ENCODE measurements around the gene THAP11.
A peak's percentile ranks its signal among the peaks of the same experiment; 100 is the strongest.

Gene THAP11

DNA sequence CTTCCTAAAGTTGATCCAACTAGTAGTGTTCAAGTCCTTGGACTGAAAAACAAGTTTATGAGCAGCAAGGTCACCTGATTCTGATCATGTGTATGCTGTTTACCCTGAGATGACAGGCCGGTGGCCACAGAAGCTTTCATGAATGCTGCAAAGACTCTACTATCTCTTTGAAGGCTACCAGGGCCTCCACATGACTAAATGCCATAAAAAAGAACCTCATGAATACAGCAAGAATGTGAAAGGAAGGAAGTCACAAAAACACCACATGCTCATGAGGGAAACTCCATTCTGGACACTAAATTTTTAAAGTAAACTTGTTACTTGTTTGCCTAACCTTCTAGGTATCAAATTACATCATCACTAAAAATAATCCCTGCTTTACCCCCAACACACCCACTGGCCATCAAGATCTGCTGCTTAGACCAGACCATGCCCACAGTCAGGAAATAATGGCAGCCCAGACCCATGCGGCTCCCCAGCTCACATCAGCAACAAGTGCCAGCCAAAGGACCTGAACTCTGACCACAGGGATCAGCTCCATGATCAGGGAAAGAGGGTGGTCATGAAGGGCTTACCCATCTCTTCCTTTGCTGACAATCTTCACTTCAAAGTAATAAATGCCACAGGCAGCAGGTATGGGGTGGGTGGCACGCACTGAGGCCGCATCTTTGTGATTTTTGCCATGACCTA, 37.1 kb upstream of the THAP11 start:
- TF ChIP-seq EGR1 (IDR thresholded peaks at IDR 0.05) (no peak), TAF1 (IDR thresholded peaks at IDR 0.05; ENCODE audit: low read depth) (no peak), NFIC (IDR thresholded peaks at IDR 0.05) (no peak), ZBTB7A (IDR thresholded peaks at IDR 0.05; ENCODE audit: low read depth) (no peak), YY1 (IDR thresholded peaks at IDR 0.05; ENCODE audit: low read depth) (no peak)
- TF ChIP-seq, protein P1, sequence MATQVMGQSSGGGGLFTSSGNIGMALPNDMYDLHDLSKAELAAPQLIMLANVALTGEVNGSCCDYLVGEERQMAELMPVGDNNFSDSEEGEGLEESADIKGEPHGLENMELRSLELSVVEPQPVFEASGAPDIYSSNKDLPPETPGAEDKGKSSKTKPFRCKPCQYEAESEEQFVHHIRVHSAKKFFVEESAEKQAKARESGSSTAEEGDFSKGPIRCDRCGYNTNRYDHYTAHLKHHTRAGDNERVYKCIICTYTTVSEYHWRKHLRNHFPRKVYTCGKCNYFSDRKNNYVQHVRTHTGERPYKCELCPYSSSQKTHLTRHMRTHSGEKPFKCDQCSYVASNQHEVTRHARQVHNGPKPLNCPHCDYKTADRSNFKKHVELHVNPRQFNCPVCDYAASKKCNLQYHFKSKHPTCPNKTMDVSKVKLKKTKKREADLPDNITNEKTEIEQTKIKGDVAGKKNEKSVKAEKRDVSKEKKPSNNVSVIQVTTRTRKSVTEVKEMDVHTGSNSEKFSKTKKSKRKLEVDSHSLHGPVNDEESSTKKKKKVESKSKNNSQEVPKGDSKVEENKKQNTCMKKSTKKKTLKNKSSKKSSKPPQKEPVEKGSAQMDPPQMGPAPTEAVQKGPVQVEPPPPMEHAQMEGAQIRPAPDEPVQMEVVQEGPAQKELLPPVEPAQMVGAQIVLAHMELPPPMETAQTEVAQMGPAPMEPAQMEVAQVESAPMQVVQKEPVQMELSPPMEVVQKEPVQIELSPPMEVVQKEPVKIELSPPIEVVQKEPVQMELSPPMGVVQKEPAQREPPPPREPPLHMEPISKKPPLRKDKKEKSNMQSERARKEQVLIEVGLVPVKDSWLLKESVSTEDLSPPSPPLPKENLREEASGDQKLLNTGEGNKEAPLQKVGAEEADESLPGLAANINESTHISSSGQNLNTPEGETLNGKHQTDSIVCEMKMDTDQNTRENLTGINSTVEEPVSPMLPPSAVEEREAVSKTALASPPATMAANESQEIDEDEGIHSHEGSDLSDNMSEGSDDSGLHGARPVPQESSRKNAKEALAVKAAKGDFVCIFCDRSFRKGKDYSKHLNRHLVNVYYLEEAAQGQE (IDR thresholded peaks at IDR 0.05; ENCODE audit: low read depth), result no peak

DNA sequence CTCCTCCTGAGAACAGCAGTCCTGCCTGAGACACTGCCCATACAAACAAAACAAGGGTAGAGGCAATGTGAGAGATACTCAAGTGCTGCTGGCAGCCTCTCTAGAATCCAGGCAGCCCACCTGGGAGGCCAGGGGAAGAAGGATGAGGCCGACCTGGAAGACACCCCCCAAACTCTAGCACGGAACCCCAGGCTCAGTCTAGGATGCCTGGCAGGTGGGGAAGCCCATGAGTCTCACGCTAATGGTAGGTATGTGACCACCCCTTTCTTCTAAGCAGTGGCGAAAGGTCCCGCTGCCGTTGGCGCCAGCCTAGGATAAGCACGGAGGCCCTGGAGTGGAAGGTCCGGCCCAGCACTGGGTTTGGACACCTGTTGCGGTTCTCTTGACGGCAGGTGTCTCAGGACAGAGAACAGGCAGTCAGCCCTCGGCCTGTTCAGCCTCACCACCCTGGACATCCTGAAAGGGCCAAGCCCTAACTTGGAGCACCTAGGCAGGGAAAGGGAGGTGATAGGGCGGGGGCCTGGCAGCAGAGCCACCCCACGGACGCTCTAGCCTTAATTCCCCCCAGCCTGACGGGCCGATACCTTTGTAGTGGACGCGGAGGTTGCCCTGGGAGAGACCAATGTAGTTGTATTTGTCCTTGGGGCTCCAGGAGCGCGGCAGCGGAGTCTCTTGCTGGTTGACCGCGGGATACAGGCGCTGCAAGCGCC, 36.2 kb upstream of the THAP11 start:
- no peak for TF ChIP-seq EGR1 (IDR thresholded peaks at IDR 0.05)
- TF ChIP-seq CREB1 (IDR thresholded peaks at IDR 0.05; ENCODE audit: low read depth), result no peak
- TF ChIP-seq, protein P1 (IDR thresholded peaks at IDR 0.05; ENCODE audit: low read depth), result no peak
- no peak for TF ChIP-seq YY1 (IDR thresholded peaks at IDR 0.05; ENCODE audit: low read depth)
- no peak for TF ChIP-seq RAD21 (IDR thresholded peaks at IDR 0.05; ENCODE audit: low read depth)
- TF ChIP-seq NFIC (IDR thresholded peaks at IDR 0.05), result no peak
- TF ChIP-seq, protein P2, sequence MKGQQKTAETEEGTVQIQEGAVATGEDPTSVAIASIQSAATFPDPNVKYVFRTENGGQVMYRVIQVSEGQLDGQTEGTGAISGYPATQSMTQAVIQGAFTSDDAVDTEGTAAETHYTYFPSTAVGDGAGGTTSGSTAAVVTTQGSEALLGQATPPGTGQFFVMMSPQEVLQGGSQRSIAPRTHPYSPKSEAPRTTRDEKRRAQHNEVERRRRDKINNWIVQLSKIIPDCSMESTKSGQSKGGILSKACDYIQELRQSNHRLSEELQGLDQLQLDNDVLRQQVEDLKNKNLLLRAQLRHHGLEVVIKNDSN (IDR thresholded peaks at IDR 0.05), result no peak
- TF ChIP-seq, protein P3, sequence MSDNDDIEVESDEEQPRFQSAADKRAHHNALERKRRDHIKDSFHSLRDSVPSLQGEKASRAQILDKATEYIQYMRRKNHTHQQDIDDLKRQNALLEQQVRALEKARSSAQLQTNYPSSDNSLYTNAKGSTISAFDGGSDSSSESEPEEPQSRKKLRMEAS (IDR thresholded peaks at IDR 0.05), result no peak
- no peak for TF ChIP-seq ZBTB7A (IDR thresholded peaks at IDR 0.05; ENCODE audit: low read depth)
- TF ChIP-seq TCF12 (IDR thresholded peaks at IDR 0.05; ENCODE audit: low read depth), result no peak
- TF ChIP-seq FOXM1 (IDR thresholded peaks at IDR 0.05; ENCODE audit: borderline replicate concordance, low read depth), result no peak
- no peak for TF ChIP-seq TEAD4 (IDR thresholded peaks at IDR 0.05)
- no peak for TF ChIP-seq TAF1 (IDR thresholded peaks at IDR 0.05; ENCODE audit: low read depth)
- no peak for TF ChIP-seq CEBPB (IDR thresholded peaks at IDR 0.05)
- no peak for TF ChIP-seq EP300 (IDR thresholded peaks at IDR 0.05; ENCODE audit: borderline replicate concordance)

DNA sequence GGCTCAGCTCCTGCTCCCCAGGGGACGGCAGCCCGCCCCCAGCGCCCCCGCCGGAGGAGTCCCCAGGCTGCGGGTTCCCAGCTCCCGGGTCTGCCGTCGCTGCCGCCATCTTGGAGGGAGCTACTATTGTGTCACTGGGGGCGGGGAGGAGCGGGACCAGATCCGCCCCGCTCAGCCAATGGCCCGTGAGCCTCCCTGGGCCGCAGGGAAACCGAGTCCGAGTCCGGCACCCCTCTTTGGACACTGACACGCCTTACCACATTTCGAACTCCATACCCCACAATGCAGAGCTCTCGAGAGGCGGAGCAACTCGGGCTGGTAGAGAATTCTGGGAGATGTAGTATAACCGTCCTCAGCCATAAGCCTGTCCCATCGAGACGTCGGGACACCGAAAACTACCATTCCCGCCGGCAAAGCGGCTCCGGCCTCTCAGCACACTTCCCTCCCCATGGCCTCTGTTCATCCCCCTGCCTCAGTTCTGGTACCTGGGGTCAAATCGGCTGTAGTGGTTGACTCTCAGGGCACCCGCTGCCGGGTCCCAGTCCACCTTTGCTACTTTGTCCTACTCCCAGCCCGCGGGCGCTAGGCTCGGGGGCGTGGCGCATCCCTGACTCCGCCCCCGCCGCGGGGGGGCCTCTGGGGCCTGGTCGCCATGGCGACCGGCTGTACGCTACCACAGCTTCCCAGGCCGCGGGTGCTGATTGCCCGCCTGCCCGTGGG, 35.5 kb upstream of the THAP11 start, which contains the start of the genes RANBP10 and TSNAXIP1:
RANBP10 (minus strand) TSS at position 133 of the 720 bp plus-strand sequence; CDS start at position 109, 24 bp downstream.
TSNAXIP1 (plus strand) TSS at position 462 of the 720 bp plus-strand sequence. CDS start 261 bp downstream, outside the sequence.
- TF ChIP-seq, protein P2 (IDR thresholded peaks at IDR 0.05), result no peak
- no peak for TF ChIP-seq TEAD4 (IDR thresholded peaks at IDR 0.05)
- TF ChIP-seq RAD21 (IDR thresholded peaks at IDR 0.05; ENCODE audit: low read depth), result no peak
- TF ChIP-seq EP300 (IDR thresholded peaks at IDR 0.05; ENCODE audit: borderline replicate concordance), result no peak; the same call in 1 of the 2 replicates
- TF ChIP-seq FOXM1 (IDR thresholded peaks at IDR 0.05; ENCODE audit: borderline replicate concordance, low read depth), result no peak
- TF ChIP-seq ZBTB7A (IDR thresholded peaks at IDR 0.05; ENCODE audit: low read depth), result peak; percentile 79; the same call in 1 of the 2 replicates
- TF ChIP-seq TAF1 (IDR thresholded peaks at IDR 0.05; ENCODE audit: low read depth), result peak; percentile 100
- peak; percentile 20; the same call in 1 of the 2 replicates for TF ChIP-seq CREB1 (IDR thresholded peaks at IDR 0.05; ENCODE audit: low read depth)
- no peak for TF ChIP-seq NFIC (IDR thresholded peaks at IDR 0.05)
- peak; percentile 94 for TF ChIP-seq YY1 (IDR thresholded peaks at IDR 0.05; ENCODE audit: low read depth)
- TF ChIP-seq, protein P3 (IDR thresholded peaks at IDR 0.05), result no peak; the same call in none of the 2 replicates
- TF ChIP-seq TCF12 (IDR thresholded peaks at IDR 0.05; ENCODE audit: low read depth), result peak; percentile 70
- TF ChIP-seq, protein P1 (IDR thresholded peaks at IDR 0.05; ENCODE audit: low read depth), result 0 out of 2 replicates have a peak, but pooled peaks have one; percentile 21
- peak; percentile 61 for TF ChIP-seq CEBPB (IDR thresholded peaks at IDR 0.05)
- peak; percentile 28; the same call in 1 of the 2 replicates for TF ChIP-seq EGR1 (IDR thresholded peaks at IDR 0.05)
